ENCODE measurements around the gene OCA2. TPM values are rescaled to one million over a fixed set of nuclear protein-coding genes. Genes with fewer than 3 reads are reported as not detected.

The OCA2 gene
- polyA plus RNA-seq, 3 donors = not detected

GRCh38 chr15:28125673-28126651 is 26.8 kb upstream of the OCA2 start:
- 86% methylated on average over 10 of the region's 17 CpGs for WGBS (ENCODE audit: insufficient coverage)
- intact Hi-C loops (cut with micrococcal nuclease) = no loop called here
- Histone ChIP-seq H3K4me1 (ENCODE audit: control insufficient read depth in 1 of 2, insufficient read depth in 2 of 2, low read length in 2 of 2) (no peaks in the 10 kb centered on the region), H2AFZ (ENCODE audit: insufficient read depth, low read depth, low read length, poor library complexity, severe bottlenecking) (no peak overlapping the region), H3K36me3 (replicated peaks in 1 of 2; ENCODE audit: control insufficient read depth in 1 of 2, insufficient read depth in 2 of 2, low read length in 2 of 2) (peaks cover 14 to 55% of the 10 kb centered on the region in 2 donors), H3K9ac (ENCODE audit: insufficient read depth, low read length, poor library complexity, severe bottlenecking) (no peak overlapping the region), H3K27ac (ENCODE audit: low read depth in 1 of 2, low read length in 2 of 2) (no peak overlapping the region), H3K79me2 (ENCODE audit: insufficient read depth, low read length) (no peaks in the 10 kb centered on the region), H3K9me3 (replicated peaks in 1 of 2; ENCODE audit: control insufficient read depth in 1 of 2, insufficient read depth in 1 of 2, low read length in 2 of 2) (no peaks in the 10 kb centered on the region), H3K4me2 (replicated peaks; ENCODE audit: extremely low read depth, low read length, poor library complexity, severe bottlenecking) (no peak overlapping the region), H3K27me3 (ENCODE audit: control insufficient read depth in 2 of 2, insufficient read depth in 2 of 2, low read length in 2 of 2) (no peaks in the 10 kb centered on the region), H4K20me1 (ENCODE audit: insufficient read depth, low read length) (no peaks in the 10 kb centered on the region), H3K4me3 (replicated peaks in 1 of 3; ENCODE audit: low read depth in 2 of 3, low read length in 3 of 3) (no peak overlapping the region)
- Mint-ChIP-seq H3K36me3 (peaks cover 31 to 57% of the 10 kb centered on the region in 2 donors), H3K27ac (no peak overlapping the region), H3K9me3 (no peaks in the 10 kb centered on the region), H3K27me3 (ENCODE audit: low read depth in 3 of 3) (peaks cover 0 to 2% (median 0%) of the 10 kb centered on the region in 3 donors), H3K4me1 (peaks cover 11% of the 10 kb centered on the region), H3K4me3 (no peak overlapping the region)
- peak; percentile 14 to 25 (median 23) for DNase-seq
- peak; percentile 77 for TF ChIP-seq CTCF (IDR thresholded peaks at IDR 0.05)

GRCh38 chr15:28124841-28125240 is 25.7 kb upstream of the OCA2 start:
- Histone ChIP-seq H4K20me1 (ENCODE audit: insufficient read depth, low read length) (no peaks in the 10 kb centered on the region), H3K79me2 (ENCODE audit: insufficient read depth, low read length) (no peaks in the 10 kb centered on the region), H3K9me3 (replicated peaks in 1 of 2; ENCODE audit: control insufficient read depth in 1 of 2, insufficient read depth in 1 of 2, low read length in 2 of 2) (no peaks in the 10 kb centered on the region), H3K4me2 (replicated peaks; ENCODE audit: extremely low read depth, low read length, poor library complexity, severe bottlenecking) (no peak overlapping the region), H2AFZ (ENCODE audit: insufficient read depth, low read depth, low read length, poor library complexity, severe bottlenecking) (no peak overlapping the region), H3K27me3 (ENCODE audit: control insufficient read depth in 2 of 2, insufficient read depth in 2 of 2, low read length in 2 of 2) (no peaks in the 10 kb centered on the region), H3K36me3 (replicated peaks in 1 of 2; ENCODE audit: control insufficient read depth in 1 of 2, insufficient read depth in 2 of 2, low read length in 2 of 2) (peaks cover 16 to 56% of the 10 kb centered on the region in 2 donors), H3K9ac (ENCODE audit: insufficient read depth, low read length, poor library complexity, severe bottlenecking) (no peak overlapping the region), H3K4me1 (ENCODE audit: control insufficient read depth in 1 of 2, insufficient read depth in 2 of 2, low read length in 2 of 2) (no peaks in the 10 kb centered on the region), H3K27ac (ENCODE audit: low read depth in 1 of 2, low read length in 2 of 2) (no peak overlapping the region), H3K4me3 (replicated peaks in 1 of 3; ENCODE audit: low read depth in 2 of 3, low read length in 3 of 3) (no peak overlapping the region)
- DNase-seq = no peak
- H3K9me3 Mint-ChIP-seq = no peaks in the 10 kb centered on the region
- peaks cover 0 to 2% (median 0%) of the 10 kb centered on the region in 3 donors for H3K27me3 Mint-ChIP-seq (ENCODE audit: low read depth in 3 of 3)
- TF ChIP-seq CTCF (IDR thresholded peaks at IDR 0.05) = no peak
- peaks cover 35 to 61% of the 10 kb centered on the region in 2 donors for H3K36me3 Mint-ChIP-seq
- intact Hi-C loops (cut with micrococcal nuclease) = no loop called here
- H3K4me3 Mint-ChIP-seq = no peak overlapping the region
- peaks cover 11% of the 10 kb centered on the region for H3K4me1 Mint-ChIP-seq
- 96% methylated on average over 10 of the region's 10 CpGs for WGBS (ENCODE audit: insufficient coverage)
- peak overlapping the region in 2 of 7 donors; percentile 16 to 50 for H3K27ac Mint-ChIP-seq
